Gastrocnemius medialis (tissue), 4 donors: ENCODE data around the gene GUK1. TPM values are rescaled to one million over a fixed set of nuclear protein-coding genes. Genes with fewer than 3 reads are reported as not detected.

Source experiments
- ATAC-seq, 2 donors: fragments of 150-250 bp; one replicate each; pipeline ENCODE4 v1.9.1; 2016
- DNase-seq, 2 donors: peaks; one replicate each; pipeline ENCODE4 v3.0.0-alpha.2; 2019
- H3K27ac ChIP-seq, 4 donors: fragments of 200-600 bp; sonication (generic); 1 replicate in 1 of 4; 2 replicates in 3 of 4; pipeline ENCODE4 v1.5.1; 2016 to 2018; ENCODE audit warnings: mild to moderate bottlenecking in 2 of 4, moderate library complexity in 1 of 4
- H3K27me3 ChIP-seq, 3 donors: fragments of 200-600 bp; sonication (generic) in 2 of 3; 1 replicate in 1 of 3; 2 replicates in 2 of 3; pipeline versions ENCODE4 v1.5.1 to v1.6.0; 2016 to 2019; ENCODE audit warnings: mild to moderate bottlenecking in 1 of 3, moderate library complexity in 1 of 3
- H3K36me3 ChIP-seq, 2 donors: fragments of 200-600 bp; sonication (generic) in 1 of 2; one replicate each; pipeline ENCODE4 v1.5.1; 2017 to 2018
- H3K4me1 ChIP-seq, 2 donors: fragments of 200-600 bp; sonication (generic) in 1 of 2; one replicate each; pipeline ENCODE4 v1.5.1; 2016 to 2017; ENCODE audit warnings: mild to moderate bottlenecking in 2 of 2
- H3K4me3 ChIP-seq, 4 donors: fragments of 200-600 bp; sonication (generic) in 3 of 4; 1 replicate in 1 of 4; 2 replicates in 3 of 4; pipeline ENCODE4 v1.5.1; 2016 to 2019; ENCODE audit warnings: mild to moderate bottlenecking in 2 of 4
- H3K9me3 ChIP-seq, 3 donors: fragments of 200-600 bp; sonication (generic) in 2 of 3; 1 replicate in 1 of 3; 2 replicates in 2 of 3; pipeline ENCODE4 v1.5.1; 2016 to 2019
- CTCF ChIP-seq, 5 experiments: fragments of 450-650 bp in 3 of 5; fragments of 200-600 bp in 2 of 5; sonication (generic) in 2 of 5; IDR thresholded peaks in 4 of 5; conservative IDR thresholded peaks in 1 of 5; 1 replicate in 4 of 5; 2 replicates in 1 of 5; pipeline ENCODE4 v1.5.1; 2016 to 2019; ENCODE audit warnings: antibody characterized with exemption in 5 of 5, mild to moderate bottlenecking in 3 of 5, moderate library complexity in 3 of 5
- POLR2A ChIP-seq, 2 donors: fragments of 450-650 bp; IDR thresholded peaks; one replicate each; pipeline ENCODE4 v1.6.1; 2017; ENCODE audit warnings: antibody characterized with exemption in 2 of 2, mild to moderate bottlenecking in 2 of 2, moderate library complexity in 2 of 2
- in situ Hi-C, 4 donors: fragments of 200-750 bp; cut with MboI; loops; one replicate each; pipeline versions ENCODE4 v1.15.0 to v1.8.0; 2017; ENCODE audit warnings: low sequenced_read_pairs in 4 of 4
- intact Hi-C: fragments of 100-400 bp; cut with DNase I; formaldehyde crosslinking; loops from one replicate; pipeline ENCODE4 v1.15.1; 2023; ENCODE audit warnings: low total_unique reads
- microRNA-seq, 2 donors: library from miRNA; unstranded; fragments of <30 nt; microRNA quantifications; one replicate each; pipeline ENCODE4, GENCODE V29; 2016; ENCODE audit warnings: borderline replicate concordance in 2 of 2
- total RNA-seq, 4 donors: library from RNA; depleted of rRNA; stranded (reverse); fragments of >200 nt; gene quantifications; one replicate each; pipeline versions ENCODE4 v1.1.0 to v1.2.3, GENCODE V29; 2016

The GUK1 gene
- total RNA-seq, 4 donors from 2014 or later = 161 to 230 (median 183) TPM

DNA sequence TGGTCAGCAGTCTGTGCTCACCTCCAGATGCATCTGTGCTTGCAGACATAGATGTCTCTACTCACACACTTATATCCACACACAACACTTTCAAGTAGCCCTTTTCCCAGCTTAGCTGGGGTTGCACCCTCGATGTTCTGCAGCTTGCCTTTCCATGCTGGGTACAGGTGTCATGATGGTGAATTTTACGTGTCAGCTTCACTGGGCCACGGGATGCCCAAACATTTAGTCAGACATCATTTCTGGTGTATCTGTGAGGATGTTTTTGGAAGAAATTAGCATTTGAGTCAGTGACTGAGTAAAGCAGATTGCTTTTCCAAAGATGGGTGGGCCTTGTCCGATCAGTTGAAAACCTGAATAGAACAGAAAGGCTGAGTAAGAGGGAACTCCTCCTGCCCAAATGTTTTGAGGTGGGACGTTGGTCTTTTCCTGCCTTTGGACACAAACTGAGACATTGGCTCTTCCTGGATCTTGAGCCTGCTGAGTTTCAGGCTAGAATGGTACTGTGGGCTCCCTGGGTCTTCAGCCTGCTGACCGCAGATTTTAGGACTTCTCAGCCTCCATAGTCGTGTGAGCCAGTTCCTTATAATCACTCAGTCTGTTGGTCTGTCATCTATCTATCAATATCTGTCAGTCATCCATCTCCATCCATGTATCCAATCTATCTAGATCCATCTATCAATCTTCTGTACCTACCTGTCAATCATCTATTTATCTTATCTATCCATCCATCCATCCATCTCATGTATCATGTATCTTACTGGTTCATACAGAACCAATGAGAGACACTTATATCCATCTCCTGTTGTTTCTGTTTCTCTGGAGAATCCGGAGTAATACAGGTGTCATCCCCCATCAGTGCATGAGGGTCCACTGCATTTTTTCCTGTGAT is 55.1 kb downstream of the GUK1 start:
- no peak overlapping the region for H3K4me3 ChIP-seq
- TF ChIP-seq POLR2A (IDR thresholded peaks at IDR 0.05) (no peak), CTCF (IDR thresholded peaks at IDR 0.05 in 4 of 5, conservative IDR thresholded peaks at IDR 0.05 in 1 of 5) (no peak)
- no peak for DNase-seq
- peak overlapping the region; percentile 44 to 94 (median 92) for H3K27ac ChIP-seq
- in situ Hi-C loops (no loop called here), intact Hi-C loops (no loop called here)
- peaks cover 0 to 5% (median 4%) of the 10 kb centered on the region in 3 donors for H3K9me3 ChIP-seq
- H3K36me3 ChIP-seq = no peaks in the 10 kb centered on the region
- no peaks in the 10 kb centered on the region for H3K27me3 ChIP-seq
- H3K4me1 ChIP-seq = peaks cover 36 to 40% of the 10 kb centered on the region in 2 donors
- ATAC-seq = no peak

- H3K27ac ChIP-seq = peak overlapping the region; percentile 87 to 94 (median 92)
- in situ Hi-C loops (no loop called here), intact Hi-C loops (no loop called here)
- ATAC-seq (peak; percentile 93 to 96), DNase-seq (peak; percentile 69 to 78)
- H3K27me3 ChIP-seq = no peaks in the 10 kb centered on the region
- peaks cover 0 to 5% (median 4%) of the 10 kb centered on the region in 3 donors for H3K9me3 ChIP-seq
- TF ChIP-seq POLR2A (IDR thresholded peaks at IDR 0.05) (peak; percentile 46 to 48), CTCF (IDR thresholded peaks at IDR 0.05 in 4 of 5, conservative IDR thresholded peaks at IDR 0.05 in 1 of 5) (no peak)
- H3K36me3 ChIP-seq = no peaks in the 10 kb centered on the region
- H3K4me3 ChIP-seq = no peak overlapping the region
- peaks cover 22 to 24% of the 10 kb centered on the region in 2 donors for H3K4me1 ChIP-seq
Observed at GRCh38 chr1:228197555-228198147, 57.6 kb downstream of the GUK1 start.

Small RNA genes within 50 kb of the gene (microRNA-seq; reads per million reads assigned to microRNA genes)
- gene MIR3620 = 1.2 to 2.6 reads per million in 2 donors

Other genes with a start within 250 kb of the GUK1 start
- gene WNT9A, start 192.3 kb upstream of the GUK1 start, total RNA-seq = 10 to 100 TPM in 3 of 4 donors, 1 to 10 TPM in 1; 6.8 to 29.4 (median 15.5) TPM
- not detected for gene WNT3A, start 133.3 kb upstream of the GUK1 start, total RNA-seq
- 100 to 1,000 TPM; 234 to 422 (median 306) TPM for gene ARF1, start 57.6 kb upstream of the GUK1 start, total RNA-seq
- 10 to 100 TPM in 1 of 4 donors, 1 to 10 TPM in 3; 5.9 to 11.0 (median 7.8) TPM for gene C1orf35, start 37.0 kb upstream of the GUK1 start, total RNA-seq
- gene MRPL55, start 31.0 kb upstream of the GUK1 start, total RNA-seq = 100 to 1,000 TPM in 1 of 4 donors, 10 to 100 TPM in 3; 64.7 to 123 (median 74.2) TPM
- under 1 TPM in 2 of 4 donors, not detected in 2; 0.26 to 0.64 TPM for gene GJC2, start 9.7 kb downstream of the GUK1 start, total RNA-seq
- gene IBA57, start 25.5 kb downstream of the GUK1 start, total RNA-seq = 10 to 100 TPM in 3 of 4 donors, 1 to 10 TPM in 1; 4.9 to 15.7 (median 12.3) TPM
- gene OBSCN, start 67.8 kb downstream of the GUK1 start, total RNA-seq = 1,000 to 10,000 TPM in 2 of 4 donors, 100 to 1,000 TPM in 2; 798 to 1,571 (median 1,162) TPM